ENCODE data around the gene JAK2.

JAK2 gene

GRCh38 chr9:5042661-5043178 lies 57.6 kb downstream of the JAK2 start:
- H3K36me3 ChIP-seq (ENCODE audit: low read length): 0 out of 2 replicates have a peak, but pooled peaks cover 2% of the 10 kb centered on the region

GRCh38 chr9:5043381-5043780 lies 58.3 kb downstream of the JAK2 start:
- no peaks in the 10 kb centered on the region for H3F3A ChIP-seq (ENCODE audit: insufficient read depth)
- H3K9me3 ChIP-seq (ENCODE audit: insufficient read depth, low read length): no peaks in the 10 kb centered on the region
- TF ChIP-seq EZH2phosphoT487 (conservative IDR thresholded peaks at IDR 0.05; ENCODE audit: low read length) (no peak), CTCF (IDR thresholded peaks at IDR 0.05; ENCODE audit: insufficient read depth, low read length, poor library complexity, severe bottlenecking) (no peak)
- H3K9ac ChIP-seq (ENCODE audit: low read length): no peak overlapping the region
- H3K4me3 ChIP-seq (ENCODE audit: insufficient read depth, low read length, poor library complexity, severe bottlenecking): no peak overlapping the region
- no peaks in the 10 kb centered on the region for H3K79me2 ChIP-seq (ENCODE audit: insufficient read depth, low read length)
- H4K20me1 ChIP-seq (ENCODE audit: low read depth, low read length): no peaks in the 10 kb centered on the region
- no peaks in the 10 kb centered on the region for H3K27me3 ChIP-seq (ENCODE audit: low read length)
- H2AFZ ChIP-seq (ENCODE audit: low read depth, low read length, severe bottlenecking): no peak overlapping the region
- H3K27ac ChIP-seq (ENCODE audit: low read depth, low read length): no peak overlapping the region
- no peak overlapping the region for H3K4me2 ChIP-seq (ENCODE audit: low read depth, low read length, poor library complexity, severe bottlenecking)
- H3K9me2 ChIP-seq (replicated peaks; ENCODE audit: insufficient read depth, low read length): no peaks in the 10 kb centered on the region
- 0 out of 2 replicates have a peak, but pooled peaks cover 2% of the 10 kb centered on the region for H3K36me3 ChIP-seq (ENCODE audit: low read length)

More at GRCh38 chr9:5042661-5043178, 57.6 kb downstream of the JAK2 start:
- no peaks in the 10 kb centered on the region for H3K27me3 ChIP-seq (ENCODE audit: low read length)
- H3K79me2 ChIP-seq (ENCODE audit: insufficient read depth, low read length): no peaks in the 10 kb centered on the region
- no peaks in the 10 kb centered on the region for H3F3A ChIP-seq (ENCODE audit: insufficient read depth)
- no peak for TF ChIP-seq CTCF (IDR thresholded peaks at IDR 0.05; ENCODE audit: insufficient read depth, low read length, poor library complexity, severe bottlenecking)
- TF ChIP-seq EZH2phosphoT487 (conservative IDR thresholded peaks at IDR 0.05; ENCODE audit: low read length): no peak
- H3K9ac ChIP-seq (ENCODE audit: low read length): no peak overlapping the region
- no peak overlapping the region for H3K4me3 ChIP-seq (ENCODE audit: insufficient read depth, low read length, poor library complexity, severe bottlenecking)
- no peak overlapping the region for H3K27ac ChIP-seq (ENCODE audit: low read depth, low read length)
- H3K9me3 ChIP-seq (ENCODE audit: insufficient read depth, low read length): no peaks in the 10 kb centered on the region
- H4K20me1 ChIP-seq (ENCODE audit: low read depth, low read length): no peaks in the 10 kb centered on the region
- H3K4me2 ChIP-seq (ENCODE audit: low read depth, low read length, poor library complexity, severe bottlenecking): no peak overlapping the region
- no peak overlapping the region for H2AFZ ChIP-seq (ENCODE audit: low read depth, low read length, severe bottlenecking)
- no peaks in the 10 kb centered on the region for H3K9me2 ChIP-seq (replicated peaks; ENCODE audit: insufficient read depth, low read length)

- H3K9ac ChIP-seq (ENCODE audit: low read length): no peak overlapping the region
- H3K27me3 ChIP-seq (ENCODE audit: low read length): no peaks in the 10 kb centered on the region
- no peak overlapping the region for H3K4me3 ChIP-seq (ENCODE audit: insufficient read depth, low read length, poor library complexity, severe bottlenecking)
- no peaks in the 10 kb centered on the region for H4K20me1 ChIP-seq (ENCODE audit: low read depth, low read length)
- H3K9me3 ChIP-seq (ENCODE audit: insufficient read depth, low read length): no peaks in the 10 kb centered on the region
- no peaks in the 10 kb centered on the region for H3K79me2 ChIP-seq (ENCODE audit: insufficient read depth, low read length)
- H3K9me2 ChIP-seq (replicated peaks; ENCODE audit: insufficient read depth, low read length): no peaks in the 10 kb centered on the region
- no peak overlapping the region for H3K27ac ChIP-seq (ENCODE audit: low read depth, low read length)
- 0 out of 2 replicates have a peak, but pooled peaks cover 2% of the 10 kb centered on the region for H3K36me3 ChIP-seq (ENCODE audit: low read length)
- no peak overlapping the region for H2AFZ ChIP-seq (ENCODE audit: low read depth, low read length, severe bottlenecking)
- no peaks in the 10 kb centered on the region for H3F3A ChIP-seq (ENCODE audit: insufficient read depth)
- TF ChIP-seq EZH2phosphoT487 (conservative IDR thresholded peaks at IDR 0.05; ENCODE audit: low read length) (no peak), CTCF (IDR thresholded peaks at IDR 0.05; ENCODE audit: insufficient read depth, low read length, poor library complexity, severe bottlenecking) (no peak)
- H3K4me2 ChIP-seq (ENCODE audit: low read depth, low read length, poor library complexity, severe bottlenecking): no peak overlapping the region
Observed at GRCh38 chr9:5044160-5044559, 59.1 kb downstream of the JAK2 start.
